ENCODE data around the gene ADGRE3.

Gene ADGRE3

GRCh38 chr19:14674764-14675163 lies at the start of gene ADGRE3:
Gene ADGRE3 (minus strand): TSS chr19:14674844. CDS start chr19:14674770, 74 bp downstream.
- no peak for DNase-seq

- no peak for DNase-seq
Measured at GRCh38 chr19:14722127-14722526, 47.5 kb upstream of the ADGRE3 start.

GRCh38 chr19:14719162-14719561 lies 44.5 kb upstream of the ADGRE3 start:
- DNase-seq, result no peak

- no peak for DNase-seq
Measured at GRCh38 chr19:14718522-14719116, 44.0 kb upstream of the ADGRE3 start.

DNA sequence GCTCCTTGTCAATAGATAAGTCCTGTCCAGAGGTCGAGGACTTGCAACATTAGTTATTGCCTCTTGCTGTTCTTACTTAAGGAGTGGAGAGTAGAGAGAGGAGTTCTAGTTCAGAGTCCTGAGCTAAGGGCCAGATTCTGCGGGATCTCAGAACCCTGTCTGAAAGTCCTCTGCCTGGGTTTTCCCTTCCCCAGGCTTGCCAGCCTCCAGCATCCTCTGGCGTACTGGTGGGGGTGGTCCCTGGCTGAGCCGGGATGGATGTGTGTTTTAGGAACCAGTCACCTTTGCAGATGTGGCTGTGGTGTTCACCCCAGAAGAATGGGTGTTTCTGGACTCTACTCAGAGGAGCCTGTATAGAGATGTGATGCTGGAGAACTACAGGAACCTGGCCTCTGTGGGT lies 41.2 kb upstream of the ADGRE3 start:
- DNase-seq, result no peak

DNA sequence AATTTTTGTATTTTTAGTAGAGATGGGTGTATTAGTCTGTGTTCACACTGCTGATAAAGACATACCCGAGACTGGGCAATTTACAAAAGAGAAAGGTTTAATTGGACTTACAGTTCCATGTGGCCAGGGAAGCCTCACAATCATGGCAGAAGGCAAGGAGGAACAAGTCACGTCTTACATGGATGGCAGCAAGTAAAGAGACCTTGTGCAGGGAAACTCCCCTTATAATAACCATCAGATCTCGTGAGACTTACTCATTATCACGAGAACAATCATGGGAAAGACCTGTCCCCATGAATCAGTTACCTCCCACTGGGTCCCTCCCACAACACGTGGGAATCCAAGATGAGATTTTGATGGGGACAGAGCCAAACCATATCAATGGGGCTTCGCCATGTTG lies 29.8 kb upstream of the ADGRE3 start:
- DNase-seq, result peak; percentile 17

- peak; percentile 10 for DNase-seq
Measured at GRCh38 chr19:14703833-14704232, 29.2 kb upstream of the ADGRE3 start.

DNA sequence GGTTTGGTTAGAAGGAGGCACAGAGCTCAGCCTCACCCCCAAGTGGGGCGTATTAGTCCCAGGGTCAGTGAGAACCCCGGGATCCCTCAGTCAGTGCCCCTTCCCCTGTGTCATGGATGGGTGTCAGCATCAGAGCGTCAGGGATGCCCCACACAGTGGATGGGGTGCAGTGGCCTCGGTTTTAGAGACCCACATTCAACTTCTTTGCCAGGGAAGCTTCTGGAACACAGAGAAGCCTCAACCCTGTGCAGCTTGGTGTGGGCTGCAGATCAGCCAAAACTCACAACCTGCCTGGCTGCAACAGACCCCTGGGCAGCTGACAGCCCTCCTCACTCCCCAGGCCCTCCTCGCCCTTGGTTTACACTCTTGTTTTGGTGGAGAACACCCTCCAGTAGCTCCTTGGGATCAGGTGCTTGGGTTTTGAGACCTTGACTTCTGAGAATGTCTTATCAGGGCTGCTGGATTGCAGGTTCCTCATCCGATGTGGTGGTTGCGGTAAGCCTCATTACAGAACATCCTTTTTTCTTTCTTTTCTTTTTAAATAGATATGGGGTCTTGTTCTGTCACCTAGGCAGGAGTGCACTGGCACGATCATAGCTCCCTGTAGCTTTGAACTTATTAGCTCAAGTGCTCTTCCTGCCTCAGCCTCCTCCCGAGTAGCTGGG lies 26.2 kb upstream of the ADGRE3 start:
- peak; percentile 29 for DNase-seq

DNA sequence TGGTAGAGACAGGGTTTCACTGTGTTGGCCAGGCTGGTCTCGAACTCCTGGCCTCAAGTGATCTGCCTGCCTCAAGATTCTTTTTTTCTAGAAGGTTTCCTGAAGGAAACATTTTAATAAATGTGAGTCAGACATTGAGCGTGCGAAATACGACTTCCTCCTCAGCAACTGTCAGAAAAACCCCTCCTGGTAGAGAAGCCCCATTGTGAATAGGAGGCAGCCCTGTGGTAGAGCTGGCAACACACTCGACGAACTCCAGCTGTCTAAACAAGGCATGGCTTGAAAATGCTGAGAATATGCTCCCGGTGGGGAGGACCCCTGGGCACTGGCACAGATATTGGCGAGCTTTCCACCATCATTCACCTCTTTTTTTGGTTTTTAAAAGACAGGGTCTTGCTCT lies 25.0 kb upstream of the ADGRE3 start:
- peak; percentile 11 for DNase-seq

- DNase-seq, result no peak
Measured at GRCh38 chr19:14695471-14695870, 20.8 kb upstream of the ADGRE3 start.

DNA sequence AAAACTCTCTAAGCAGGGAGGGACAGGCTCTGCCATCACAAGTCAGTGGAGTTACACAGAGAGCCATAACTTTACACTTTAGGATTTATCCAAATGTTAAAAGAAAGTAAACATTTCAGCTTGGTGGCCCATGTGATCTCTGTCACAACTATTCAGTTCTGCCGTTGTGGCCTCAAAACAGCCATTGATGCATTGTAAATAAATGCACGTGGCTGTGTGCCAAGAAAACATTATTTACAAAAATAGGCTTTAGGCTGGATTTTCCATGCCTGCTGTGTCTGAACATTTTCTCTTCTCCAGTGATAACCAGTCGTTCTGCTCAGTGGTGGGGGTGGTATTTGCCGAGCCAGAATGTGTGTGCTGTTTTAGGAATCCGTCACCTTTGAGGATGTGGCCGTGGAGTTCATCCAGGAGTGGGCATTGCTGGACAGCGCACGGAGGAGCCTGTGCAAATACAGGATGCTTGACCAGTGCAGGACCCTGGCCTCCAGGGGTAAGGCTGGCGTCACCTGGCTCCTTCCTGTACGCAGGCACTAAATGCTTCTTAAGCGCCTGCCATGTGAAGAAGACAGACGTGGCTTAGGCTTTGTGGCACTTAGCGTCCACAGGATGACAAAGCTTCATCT lies 20.1 kb upstream of the ADGRE3 start:
- DNase-seq, result no peak

DNA sequence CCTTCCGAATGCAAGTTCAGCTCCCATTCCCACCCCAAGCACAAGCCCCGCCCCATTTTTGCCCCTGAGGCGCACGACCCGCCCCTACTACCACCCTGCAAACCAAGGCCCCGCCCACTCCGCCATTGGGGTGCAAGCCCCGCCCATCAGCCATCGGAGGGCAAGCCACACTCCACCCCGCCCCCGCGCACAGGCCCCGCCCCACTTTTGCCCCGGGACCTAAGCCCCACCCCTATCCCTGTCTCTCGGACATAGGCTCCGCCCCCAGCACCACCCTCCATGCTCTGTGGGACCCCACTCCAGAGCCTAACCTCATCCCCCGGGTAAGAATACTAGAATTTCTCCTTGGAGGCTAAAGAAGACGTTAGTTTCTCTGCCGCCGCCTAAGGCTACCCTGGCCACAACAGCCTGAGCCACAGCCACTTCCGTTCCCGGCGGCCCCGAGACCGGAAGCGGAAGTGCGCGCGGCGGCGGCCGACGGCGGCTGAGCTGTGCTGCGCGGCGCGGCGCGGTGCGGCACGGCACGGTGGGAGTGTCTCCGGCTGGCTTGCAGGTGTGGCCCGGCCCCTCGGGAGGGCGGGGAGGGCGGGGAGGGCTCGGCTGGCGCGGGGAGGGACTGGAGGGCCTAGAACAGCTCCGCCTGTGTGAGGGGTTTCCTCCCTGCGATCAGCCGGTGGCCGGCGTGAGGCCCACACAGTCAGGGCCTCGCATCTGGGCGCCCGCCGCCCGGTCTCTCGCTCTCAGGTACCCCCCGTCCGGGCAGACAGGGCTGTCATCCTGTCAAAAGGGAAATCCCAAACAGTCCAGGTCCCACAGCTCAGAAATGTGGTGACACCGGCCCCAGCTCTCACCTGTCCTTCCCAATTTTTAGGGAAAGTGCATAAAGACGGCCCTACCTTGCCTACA lies 15.2 kb upstream of the ADGRE3 start, which contains the start of gene ZNF333:
Gene ZNF333 (plus strand): TSS at position 451 of the 906 bp plus-strand sequence. CDS start 3,444 bp downstream, outside the sequence.
- peak; percentile 97 for DNase-seq

DNA sequence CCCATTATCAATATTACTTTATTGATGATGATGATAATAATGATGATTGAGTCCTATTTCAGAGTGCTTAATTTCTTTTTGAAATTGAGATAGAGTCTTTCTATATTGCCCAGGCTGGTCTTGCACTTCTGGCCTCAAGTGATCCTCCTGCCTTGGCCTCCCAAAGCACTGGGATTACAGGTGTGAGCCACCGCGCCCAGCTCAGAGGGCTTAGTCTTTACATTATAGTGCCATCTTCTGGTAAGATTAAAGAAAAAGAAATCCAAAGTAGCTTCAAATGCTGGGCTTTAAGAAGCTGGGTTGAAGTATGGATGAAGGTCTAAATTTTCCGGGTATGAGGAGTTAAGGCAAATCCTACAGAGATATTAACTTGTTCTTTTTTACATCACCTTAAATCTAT lies 11.8 kb upstream of the ADGRE3 start:
- DNase-seq, result no peak

DNA sequence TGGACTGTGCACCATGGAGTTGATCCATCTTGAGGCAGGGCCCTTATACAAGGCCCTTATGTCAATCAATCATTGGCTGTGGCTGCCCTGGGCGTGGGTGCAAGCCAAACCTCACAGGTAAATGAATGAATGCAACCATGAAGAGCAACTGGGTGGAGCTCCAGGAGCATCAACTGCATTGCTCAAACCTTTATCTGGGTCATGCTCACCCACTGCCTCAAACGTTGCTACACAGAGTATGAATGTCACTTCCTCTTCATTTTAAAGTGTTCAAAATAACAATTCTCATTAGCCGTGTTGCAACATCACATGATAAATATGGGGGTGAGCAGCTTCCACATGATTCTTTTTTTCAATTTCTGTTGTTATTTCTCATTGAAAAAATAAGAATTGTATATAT lies 8.8 kb upstream of the ADGRE3 start:
- DNase-seq, result no peak

GRCh38 chr19:14682084-14682483 lies 7.4 kb upstream of the ADGRE3 start:
- DNase-seq, result no peak

DNA sequence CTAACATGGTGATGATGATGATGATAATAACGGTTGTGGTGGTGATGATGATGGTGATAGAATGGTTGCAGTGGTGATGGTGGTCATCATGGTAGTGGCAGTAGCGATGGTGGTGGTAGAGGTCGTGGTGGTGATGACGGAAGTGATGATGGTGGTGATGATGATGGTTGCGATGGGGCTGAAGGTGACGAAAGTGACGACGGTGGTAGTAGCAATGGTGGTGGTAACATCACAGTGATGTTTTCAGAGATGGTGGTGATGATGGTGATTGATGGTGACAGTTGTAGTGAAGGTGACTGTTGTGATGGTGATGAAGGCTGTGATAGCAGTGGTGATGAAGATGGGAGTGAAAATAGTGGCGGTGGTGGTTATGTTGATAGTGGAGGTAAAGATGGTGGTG lies 3.6 kb upstream of the ADGRE3 start:
- no peak for DNase-seq

DNA sequence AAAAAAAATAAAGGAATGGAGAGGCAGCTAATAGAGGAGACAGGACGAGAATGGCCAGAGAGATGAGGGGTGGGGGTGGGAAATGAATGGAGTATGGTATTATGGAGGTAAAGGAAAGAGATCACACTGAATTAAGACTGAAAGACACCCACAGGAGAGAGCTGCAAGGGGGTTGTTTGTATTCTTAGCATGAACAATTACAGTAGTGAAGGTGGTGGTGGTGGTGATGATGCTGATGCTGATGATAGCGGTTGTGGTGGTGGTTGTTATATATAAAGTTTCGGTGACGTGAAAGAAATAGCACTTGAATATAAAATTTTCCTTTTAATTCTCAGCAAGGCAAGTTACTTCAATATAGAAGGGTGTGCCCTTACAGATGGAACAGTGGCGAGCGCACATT lies 2.8 kb upstream of the ADGRE3 start:
- DNase-seq, result no peak

DNA sequence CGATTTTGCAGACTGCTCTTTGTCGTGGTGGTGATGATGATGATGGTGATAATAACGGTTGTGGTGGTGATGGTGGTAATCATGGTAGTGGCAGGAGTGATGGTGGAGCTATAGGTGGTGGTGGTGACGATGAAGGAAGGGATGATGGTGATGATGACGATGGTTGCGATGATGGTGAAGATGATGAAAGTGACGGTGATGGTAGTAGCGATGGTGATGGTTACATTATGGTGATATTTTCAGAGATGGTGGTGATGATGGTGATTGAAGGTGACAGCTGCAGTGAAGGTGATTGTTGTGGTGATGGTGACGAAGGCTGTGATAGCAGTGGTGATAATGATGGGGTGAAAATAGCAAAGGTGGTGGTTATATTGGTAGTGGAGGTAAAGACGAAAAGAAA lies 2.1 kb upstream of the ADGRE3 start:
- no peak for DNase-seq

DNA sequence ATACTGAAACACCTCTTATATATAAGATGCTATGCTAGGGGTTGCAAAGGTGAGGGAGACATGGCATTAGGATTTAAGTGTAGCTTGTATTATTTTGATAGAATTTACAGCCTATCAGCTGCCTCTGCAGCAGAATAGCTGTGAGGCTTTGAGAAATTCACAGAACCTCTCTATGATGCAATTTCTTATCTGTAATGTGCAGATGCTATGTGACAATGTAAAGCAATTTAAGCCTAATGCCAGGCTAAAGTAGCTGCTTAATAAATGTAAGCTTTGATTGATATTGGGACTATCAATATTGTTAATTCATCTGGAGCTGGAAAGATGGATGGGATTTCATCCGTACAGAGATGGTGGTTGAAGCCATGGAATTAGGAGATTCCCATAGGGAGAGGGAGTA lies 1.6 kb downstream of the ADGRE3 start:
- no peak for DNase-seq

- no peak for DNase-seq
Measured at GRCh38 chr19:14672188-14672872, 2.3 kb downstream of the ADGRE3 start.

DNA sequence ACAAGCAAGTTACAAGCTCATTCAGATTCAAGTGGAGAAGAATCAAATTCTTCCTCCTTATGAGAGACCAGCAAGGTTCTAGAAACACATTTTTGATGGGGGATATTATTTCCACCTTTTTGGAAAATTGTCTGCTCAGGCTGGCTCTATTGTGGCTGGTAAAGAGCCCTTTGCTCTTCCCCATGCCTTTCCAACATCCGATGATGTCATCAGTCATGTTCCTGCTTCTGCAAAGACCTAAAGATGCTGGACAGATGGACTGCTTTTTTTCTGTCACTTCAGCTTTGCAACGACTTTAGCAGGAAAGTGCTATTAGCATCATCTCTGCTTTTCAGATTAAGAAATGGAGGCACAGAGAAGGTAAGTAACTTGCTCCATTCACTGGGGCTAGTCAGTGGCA lies 4.2 kb downstream of the ADGRE3 start:
- no peak for DNase-seq

- DNase-seq, result no peak
Measured at GRCh38 chr19:14669940-14670339, 4.7 kb downstream of the ADGRE3 start.
